ENCODE results near the gene SPEF2.

- TF ChIP-seq CTCF (IDR thresholded peaks at IDR 0.05) (no peak), RARB (CRISPR knock-in tag; IDR thresholded peaks at IDR 0.05) (no peak), RFX5 (IDR thresholded peaks at IDR 0.05) (no peak), KDM1A (IDR thresholded peaks at IDR 0.05; ENCODE audit: low read depth) (no peak), ZFP36 (IDR thresholded peaks at IDR 0.05; ENCODE audit: borderline replicate concordance, partially characterized antibody) (no peak), POLR2A (IDR thresholded peaks at IDR 0.05; ENCODE audit: low read length) (no peak), USF2 (IDR thresholded peaks at IDR 0.05) (no peak), EP300 (IDR thresholded peaks at IDR 0.05) (no peak), MAX (IDR thresholded peaks at IDR 0.05) (no peak), HDAC2 (IDR thresholded peaks at IDR 0.05) (no peak)
Measured at GRCh38 chr5:35745660-35746059, 128.0 kb downstream of the SPEF2 start.

Measured in A549 (cell line).